T follicular helper cell (primary cell): ENCODE data around the gene IMPG2.
"Not testable (repeated sequence)": the region's sequence is repeated elsewhere in the genome, so short reads cannot be mapped to it uniquely, and the experiment has no call there.

Source experiments
- DNase-seq: peaks from one replicate; pipeline ENCODE4 v3.0.0-alpha.2; 2020; ENCODE audit warnings: low read depth
- total RNA-seq, 2 experiments: gene quantifications; one replicate each; lab custom pipeline; 2026; lab: John Stamatoyannopoulos, UW

IMPG2 gene
- total RNA-seq = 0.83 to 5.8 reads per million in 2 experiments

GRCh38 chr3:101320475-101320874, at the start of gene IMPG2:
IMPG2 (minus strand) TSS chr3:101320575; CDS start chr3:101320372, 203 bp downstream.
- no peak for DNase-seq

GRCh38 chr3:101362406-101362805, 42.0 kb upstream of the IMPG2 start:
- DNase-seq = no peak

GRCh38 chr3:101351829-101352228, 31.5 kb upstream of the IMPG2 start:
- no peak for DNase-seq

- DNase-seq = no peak
Observed at GRCh38 chr3:101340591-101340990, 20.2 kb upstream of the IMPG2 start.

- DNase-seq = no peak
Observed at GRCh38 chr3:101333883-101334282, 13.5 kb upstream of the IMPG2 start.

- DNase-seq = no peak
Observed at GRCh38 chr3:101329016-101329673, 8.8 kb upstream of the IMPG2 start.

- DNase-seq = no peak
Observed at GRCh38 chr3:101325393-101326134, 5.2 kb upstream of the IMPG2 start.

- DNase-seq = no peak
Observed at GRCh38 chr3:101319531-101319930, 844 bp downstream of the IMPG2 start.

- no peak for DNase-seq
Observed at GRCh38 chr3:101312545-101312944, 7.8 kb downstream of the IMPG2 start.

GRCh38 chr3:101311676-101312075, 8.7 kb downstream of the IMPG2 start:
- DNase-seq = no peak

- DNase-seq = no peak
Observed at GRCh38 chr3:101310978-101311375, 9.4 kb downstream of the IMPG2 start.

- DNase-seq = not testable (repeated sequence)
Observed at GRCh38 chr3:101308147-101308772, 12.1 kb downstream of the IMPG2 start.

GRCh38 chr3:101303836-101304235, 16.5 kb downstream of the IMPG2 start:
- no peak for DNase-seq

- no peak for DNase-seq
Observed at GRCh38 chr3:101303089-101303731, 17.2 kb downstream of the IMPG2 start.

- no peak for DNase-seq
Observed at GRCh38 chr3:101300073-101300472, 20.3 kb downstream of the IMPG2 start.

- DNase-seq = no peak
Observed at GRCh38 chr3:101292027-101292426, 28.3 kb downstream of the IMPG2 start.

- DNase-seq = no peak
Observed at GRCh38 chr3:101288294-101288693, 32.1 kb downstream of the IMPG2 start.

- no peak for DNase-seq
Observed at GRCh38 chr3:101284757-101285156, 35.6 kb downstream of the IMPG2 start.

GRCh38 chr3:101281521-101282030, 38.8 kb downstream of the IMPG2 start:
- no peak for DNase-seq

- DNase-seq = no peak
Observed at GRCh38 chr3:101279765-101280385, 40.5 kb downstream of the IMPG2 start.

- DNase-seq = no peak
Observed at GRCh38 chr3:101279162-101279561, 41.2 kb downstream of the IMPG2 start.

- no peak for DNase-seq
Observed at GRCh38 chr3:101278727-101279126, 41.6 kb downstream of the IMPG2 start.
